HEK293 (cell line): Measurements from ENCODE around the gene ENC1.

Source experiments
- CTCF ChIA-PET: fragments of 350-600 bp; formaldehyde crosslinking; extraction: SDS; loops from one replicate; lab custom pipeline; 2021; ENCODE audit warnings: antibody characterized with exemption; lab: Yijun Ruan, JAX
- POLR2A ChIA-PET: fragments of 300-600 bp; formaldehyde crosslinking; extraction: SDS; loops from one replicate; lab custom pipeline; 2020; ENCODE audit warnings: antibody characterized with exemption, inconsistent platforms; lab: Yijun Ruan, JAX
- H3K27ac ChIP-seq: fragments of 200-500 bp; sonication (Bioruptor generic); 2 replicates; pipeline ENCODE4 v1.5.1; 2014; ENCODE audit warnings: low read depth, low read length, control low read depth, inconsistent platforms; ENCODE audit errors: extremely low read depth
- H3K36me3 ChIP-seq, 2 experiments: fragments of 200-500 bp in 1 of 2; sonication (Bioruptor generic) in 1 of 2; 1 replicate in 1 of 2; 2 replicates in 1 of 2; pipeline ENCODE4 v1.5.1; 2014 to 2017; ENCODE audit warnings: inconsistent platforms in 2 of 2, low read length in 2 of 2; ENCODE audit not compliant: control insufficient read depth in 2 of 2, insufficient read depth in 1 of 2
- H3K4me1 ChIP-seq: fragments of 200-500 bp; sonication (Bioruptor generic); 2 replicates; pipeline ENCODE4 v1.5.1; 2014; ENCODE audit warnings: mild to moderate bottlenecking, low read length, inconsistent platforms; ENCODE audit not compliant: control insufficient read depth, insufficient read depth
- H3K4me3 ChIP-seq: 2 replicates; pipeline ENCODE4 v1.5.1; 2011; ENCODE audit warnings: low read depth, mild to moderate bottlenecking, control low read depth, low read length, moderate library complexity
- H3K9me3 ChIP-seq: fragments of 200-500 bp; sonication (Bioruptor generic); 2 replicates; pipeline ENCODE4 v1.5.1; 2014; ENCODE audit warnings: low read depth, low read length, inconsistent platforms; ENCODE audit not compliant: control insufficient read depth, insufficient read depth
- GFI1B ChIP-seq: fragments of 450-650 bp; formaldehyde crosslinking; IDR thresholded peaks from 2 replicates; pipeline ENCODE4 v1.5.1; 2016; ENCODE audit warnings: missing biosample characterization, missing genetic modification characterization
- GLI4 ChIP-seq: fragments of 450-650 bp; formaldehyde crosslinking; IDR thresholded peaks from 2 replicates; pipeline ENCODE4 v1.5.1; 2016; ENCODE audit warnings: missing biosample characterization, missing genetic modification characterization
- HOXA7 ChIP-seq: sonication (generic); formaldehyde crosslinking; IDR thresholded peaks from 2 replicates; pipeline ENCODE4 v1.8.1; 2022; ENCODE audit warnings: missing genetic modification reagents, borderline replicate concordance
- KLF16 ChIP-seq: fragments of 450-650 bp; formaldehyde crosslinking; IDR thresholded peaks from 2 replicates; pipeline ENCODE4 v1.5.1; 2017; ENCODE audit warnings: missing biosample characterization, missing genetic modification characterization
- SALL2 ChIP-seq: fragments of 450-650 bp; formaldehyde crosslinking; IDR thresholded peaks from 2 replicates; pipeline ENCODE4 v1.5.0; 2017; ENCODE audit warnings: missing biosample characterization, mild to moderate bottlenecking, missing genetic modification characterization, borderline replicate concordance
- TCF7L2 ChIP-seq: IDR thresholded peaks from 2 replicates; pipeline ENCODE4 v1.6.1; 2011; ENCODE audit warnings: low read depth, mild to moderate bottlenecking, inconsistent platforms, low read length, moderate library complexity, borderline replicate concordance
- ZNF112 ChIP-seq: fragments of 450-650 bp; formaldehyde crosslinking; IDR thresholded peaks from 2 replicates; pipeline ENCODE4 v1.5.0; 2017; ENCODE audit warnings: missing biosample characterization, missing genetic modification characterization
- ZNF140 ChIP-seq: fragments of 450-650 bp; formaldehyde crosslinking; IDR thresholded peaks from 2 replicates; pipeline ENCODE4 v1.5.1; 2016; ENCODE audit warnings: missing biosample characterization, missing genetic modification characterization
- ZNF16 ChIP-seq: fragments of 450-650 bp; formaldehyde crosslinking; IDR thresholded peaks from 2 replicates; pipeline ENCODE4 v1.5.1; 2016; ENCODE audit warnings: low read depth, missing biosample characterization, missing genetic modification characterization
- ZNF19 ChIP-seq: fragments of 450-650 bp; formaldehyde crosslinking; IDR thresholded peaks from 2 replicates; pipeline ENCODE4; 2016; ENCODE audit warnings: missing biosample characterization, missing genetic modification characterization, low read depth
- ZNF24 ChIP-seq: fragments of 450-650 bp; formaldehyde crosslinking; IDR thresholded peaks from 2 replicates; pipeline ENCODE4 v1.5.1; 2016; ENCODE audit warnings: missing biosample characterization, missing genetic modification characterization
- ZNF354C ChIP-seq: fragments of 450-650 bp; formaldehyde crosslinking; IDR thresholded peaks from 2 replicates; pipeline ENCODE4 v1.5.1; 2016; ENCODE audit warnings: missing biosample characterization, missing genetic modification characterization, low read depth, borderline replicate concordance
- ZNF549 ChIP-seq: fragments of 450-650 bp; IDR thresholded peaks from 2 replicates; pipeline ENCODE4 v1.5.1; 2018; ENCODE audit warnings: missing biosample characterization, missing genetic modification characterization, mild to moderate bottlenecking, inconsistent platforms, moderate library complexity
- ZNF561 ChIP-seq: fragments of 450-650 bp; IDR thresholded peaks from 2 replicates; pipeline ENCODE4 v1.5.1; 2018; ENCODE audit warnings: missing biosample characterization, missing genetic modification characterization, borderline replicate concordance
- ZNF626 ChIP-seq: fragments of 450-650 bp; sonication (Bioruptor Pico); formaldehyde crosslinking; IDR thresholded peaks from 2 replicates; pipeline ENCODE4 v1.5.1; 2018; ENCODE audit warnings: missing biosample characterization, missing genetic modification characterization, inconsistent platforms
- ZNF670 ChIP-seq: fragments of 450-650 bp; formaldehyde crosslinking; IDR thresholded peaks from 2 replicates; pipeline ENCODE4 v1.5.1; 2016; ENCODE audit warnings: missing biosample characterization, missing genetic modification characterization, low read depth
- ZNF776 ChIP-seq: fragments of 450-650 bp; formaldehyde crosslinking; IDR thresholded peaks from 2 replicates; pipeline ENCODE4 v1.5.0; 2017; ENCODE audit warnings: missing biosample characterization, missing genetic modification characterization, borderline replicate concordance
- ZSCAN30 ChIP-seq: fragments of 450-650 bp; IDR thresholded peaks from 2 replicates; pipeline ENCODE4 v1.5.1; 2018; ENCODE audit warnings: missing biosample characterization, mild to moderate bottlenecking, missing genetic modification characterization, moderate library complexity
- TF ChIP-seq, protein P1 (sequence below): fragments of 450-650 bp; formaldehyde crosslinking; IDR thresholded peaks from 2 replicates; pipeline ENCODE4 v1.5.1; 2017; ENCODE audit warnings: missing biosample characterization, missing genetic modification characterization
- TF ChIP-seq, protein P2 (sequence below): fragments of 450-650 bp; formaldehyde crosslinking; IDR thresholded peaks from 2 replicates; pipeline ENCODE4 v1.5.1; 2016; ENCODE audit warnings: missing biosample characterization, missing genetic modification characterization
- TF ChIP-seq, protein P3 (sequence below): fragments of 450-650 bp; formaldehyde crosslinking; IDR thresholded peaks from 2 replicates; pipeline ENCODE4 v1.5.1; 2016; ENCODE audit warnings: missing biosample characterization, missing genetic modification characterization
- TF ChIP-seq, protein P4 (sequence below): fragments of 450-650 bp; IDR thresholded peaks from 2 replicates; pipeline ENCODE4 v1.5.1; 2018; ENCODE audit warnings: missing biosample characterization, mild to moderate bottlenecking, missing genetic modification characterization
- TF ChIP-seq, protein P5 (sequence below): fragments of 450-650 bp; formaldehyde crosslinking; IDR thresholded peaks from 2 replicates; pipeline ENCODE4 v1.5.1; 2016; ENCODE audit warnings: missing biosample characterization, missing genetic modification characterization

Gene ENC1

DNA sequence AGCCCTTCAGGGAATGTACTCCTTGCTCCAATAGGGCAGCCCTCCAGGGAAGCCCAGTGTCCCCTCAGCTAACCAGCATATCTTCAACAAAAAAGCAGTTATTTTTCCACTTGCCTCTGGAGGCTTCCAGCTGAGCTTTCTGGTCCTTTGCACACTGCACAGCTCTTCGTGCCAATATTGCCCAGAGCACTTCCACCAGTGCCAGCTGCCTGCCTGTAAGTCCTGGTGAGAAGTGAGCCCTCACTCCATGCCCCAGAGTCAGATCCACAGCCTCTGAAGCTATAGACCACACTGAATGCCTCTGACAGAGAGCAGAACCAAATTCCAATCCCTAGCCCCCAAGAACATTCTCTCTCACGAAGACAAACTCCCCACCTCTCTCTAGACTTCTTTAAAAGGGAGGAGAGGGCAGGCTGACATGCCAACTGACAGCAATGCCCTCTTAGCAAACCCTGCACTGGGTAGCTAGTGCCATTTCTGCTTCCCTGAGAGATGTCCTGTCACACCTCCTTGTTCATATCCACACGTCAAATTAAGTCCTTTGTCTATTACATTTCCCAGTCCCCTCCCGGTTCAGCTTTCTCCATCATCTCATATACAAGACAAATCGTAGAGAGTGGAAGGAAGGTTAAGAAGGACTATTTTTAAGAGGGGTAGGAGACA is 31.8 kb upstream of the ENC1 start:
- no peaks in the 10 kb centered on the region for H3K4me1 ChIP-seq
- no peak overlapping the region for H3K4me3 ChIP-seq
- H3K27ac ChIP-seq, result no peak overlapping the region
- H3K36me3 ChIP-seq, result no peaks in the 10 kb centered on the region
- no peaks in the 10 kb centered on the region for H3K9me3 ChIP-seq
- no peak for TF ChIP-seq TCF7L2
- no peak for TF ChIP-seq ZNF670 (tag by site-specific recombination)
- TF ChIP-seq ZSCAN30, result no peak
- TF ChIP-seq ZNF140 (tag by site-specific recombination), result no peak
- TF ChIP-seq ZNF561, result no peak
- TF ChIP-seq GLI4 (tag by site-specific recombination), result no peak
- TF ChIP-seq, protein P1, sequence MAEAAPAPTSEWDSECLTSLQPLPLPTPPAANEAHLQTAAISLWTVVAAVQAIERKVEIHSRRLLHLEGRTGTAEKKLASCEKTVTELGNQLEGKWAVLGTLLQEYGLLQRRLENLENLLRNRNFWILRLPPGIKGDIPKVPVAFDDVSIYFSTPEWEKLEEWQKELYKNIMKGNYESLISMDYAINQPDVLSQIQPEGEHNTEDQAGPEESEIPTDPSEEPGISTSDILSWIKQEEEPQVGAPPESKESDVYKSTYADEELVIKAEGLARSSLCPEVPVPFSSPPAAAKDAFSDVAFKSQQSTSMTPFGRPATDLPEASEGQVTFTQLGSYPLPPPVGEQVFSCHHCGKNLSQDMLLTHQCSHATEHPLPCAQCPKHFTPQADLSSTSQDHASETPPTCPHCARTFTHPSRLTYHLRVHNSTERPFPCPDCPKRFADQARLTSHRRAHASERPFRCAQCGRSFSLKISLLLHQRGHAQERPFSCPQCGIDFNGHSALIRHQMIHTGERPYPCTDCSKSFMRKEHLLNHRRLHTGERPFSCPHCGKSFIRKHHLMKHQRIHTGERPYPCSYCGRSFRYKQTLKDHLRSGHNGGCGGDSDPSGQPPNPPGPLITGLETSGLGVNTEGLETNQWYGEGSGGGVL (tag by site-specific recombination), result no peak
- TF ChIP-seq ZNF19 (tag by site-specific recombination), result no peak
- TF ChIP-seq, protein P2, sequence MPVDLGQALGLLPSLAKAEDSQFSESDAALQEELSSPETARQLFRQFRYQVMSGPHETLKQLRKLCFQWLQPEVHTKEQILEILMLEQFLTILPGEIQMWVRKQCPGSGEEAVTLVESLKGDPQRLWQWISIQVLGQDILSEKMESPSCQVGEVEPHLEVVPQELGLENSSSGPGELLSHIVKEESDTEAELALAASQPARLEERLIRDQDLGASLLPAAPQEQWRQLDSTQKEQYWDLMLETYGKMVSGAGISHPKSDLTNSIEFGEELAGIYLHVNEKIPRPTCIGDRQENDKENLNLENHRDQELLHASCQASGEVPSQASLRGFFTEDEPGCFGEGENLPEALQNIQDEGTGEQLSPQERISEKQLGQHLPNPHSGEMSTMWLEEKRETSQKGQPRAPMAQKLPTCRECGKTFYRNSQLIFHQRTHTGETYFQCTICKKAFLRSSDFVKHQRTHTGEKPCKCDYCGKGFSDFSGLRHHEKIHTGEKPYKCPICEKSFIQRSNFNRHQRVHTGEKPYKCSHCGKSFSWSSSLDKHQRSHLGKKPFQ, result no peak
- no peak for TF ChIP-seq ZNF112 (tag by site-specific recombination)
- TF ChIP-seq KLF16 (tag by site-specific recombination), result no peak
- TF ChIP-seq GFI1B (tag by site-specific recombination), result no peak
- no peak for TF ChIP-seq HOXA7 (CRISPR knock-in tag)
- no peak for TF ChIP-seq ZNF626 (tag by site-specific recombination)
- TF ChIP-seq, protein P3, sequence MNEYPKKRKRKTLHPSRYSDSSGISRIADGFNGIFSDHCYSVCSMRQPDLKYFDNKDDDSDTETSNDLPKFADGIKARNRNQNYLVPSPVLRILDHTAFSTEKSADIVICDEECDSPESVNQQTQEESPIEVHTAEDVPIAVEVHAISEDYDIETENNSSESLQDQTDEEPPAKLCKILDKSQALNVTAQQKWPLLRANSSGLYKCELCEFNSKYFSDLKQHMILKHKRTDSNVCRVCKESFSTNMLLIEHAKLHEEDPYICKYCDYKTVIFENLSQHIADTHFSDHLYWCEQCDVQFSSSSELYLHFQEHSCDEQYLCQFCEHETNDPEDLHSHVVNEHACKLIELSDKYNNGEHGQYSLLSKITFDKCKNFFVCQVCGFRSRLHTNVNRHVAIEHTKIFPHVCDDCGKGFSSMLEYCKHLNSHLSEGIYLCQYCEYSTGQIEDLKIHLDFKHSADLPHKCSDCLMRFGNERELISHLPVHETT (tag by site-specific recombination), result no peak
- CTCF ChIA-PET, result interaction anchor here (0.6 to 3.1 kb wide), 6 partner anchors 9 to 673 kb away, joined by 3 to 23 read pairs (median 4); no protein-coding TSS in a partner anchor
- POLR2A ChIA-PET, result no interaction called here

DNA sequence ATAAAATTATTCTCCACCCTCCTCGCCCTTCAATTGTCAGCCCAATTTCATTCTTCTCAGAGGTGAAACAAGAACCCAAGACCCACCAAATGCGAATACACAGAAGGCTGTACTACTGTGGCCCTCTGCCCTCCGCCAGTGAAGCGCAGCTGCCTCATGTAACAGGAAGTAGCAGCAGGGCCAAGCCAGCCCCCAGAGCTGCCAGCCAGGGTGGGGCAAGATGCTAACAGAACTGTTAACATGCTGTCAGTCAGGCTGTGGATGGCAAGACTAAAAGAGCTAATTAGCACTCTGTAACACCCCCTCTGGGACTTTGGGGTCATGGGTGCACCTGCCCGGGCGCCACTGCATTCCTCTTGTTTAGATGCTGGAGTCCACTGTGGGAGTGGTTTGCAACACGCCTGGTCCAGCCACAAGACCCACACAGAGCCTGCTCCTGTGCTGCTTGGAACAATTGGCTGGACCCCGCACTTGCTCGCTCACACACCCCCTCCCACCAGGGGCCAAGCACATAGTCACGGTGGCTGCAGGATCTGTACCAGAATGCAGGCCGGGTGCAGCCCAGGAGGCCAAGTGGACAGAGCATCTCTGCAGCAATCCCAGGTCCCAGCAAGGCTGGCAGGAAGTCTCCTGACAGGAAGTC is 30.0 kb upstream of the ENC1 start:
- Histone ChIP-seq H3K27ac (no peak overlapping the region), H3K36me3 (no peaks in the 10 kb centered on the region), H3K4me3 (no peak overlapping the region), H3K9me3 (no peaks in the 10 kb centered on the region), H3K4me1 (no peaks in the 10 kb centered on the region; the same call in none of the 2 replicates)
- ChIA-PET POLR2A (no interaction called here), CTCF (interaction anchor here (0.5 kb wide), 1 partner anchor 9 kb away, joined by 3 read pairs; no protein-coding TSS in a partner anchor)
- TF ChIP-seq ZNF354C (tag by site-specific recombination) (no peak), SALL2 (tag by site-specific recombination) (no peak), ZNF549 (no peak), ZNF24 (tag by site-specific recombination) (no peak), ZNF776 (tag by site-specific recombination) (no peak), ZNF16 (tag by site-specific recombination) (no peak)
- TF ChIP-seq, protein P4, sequence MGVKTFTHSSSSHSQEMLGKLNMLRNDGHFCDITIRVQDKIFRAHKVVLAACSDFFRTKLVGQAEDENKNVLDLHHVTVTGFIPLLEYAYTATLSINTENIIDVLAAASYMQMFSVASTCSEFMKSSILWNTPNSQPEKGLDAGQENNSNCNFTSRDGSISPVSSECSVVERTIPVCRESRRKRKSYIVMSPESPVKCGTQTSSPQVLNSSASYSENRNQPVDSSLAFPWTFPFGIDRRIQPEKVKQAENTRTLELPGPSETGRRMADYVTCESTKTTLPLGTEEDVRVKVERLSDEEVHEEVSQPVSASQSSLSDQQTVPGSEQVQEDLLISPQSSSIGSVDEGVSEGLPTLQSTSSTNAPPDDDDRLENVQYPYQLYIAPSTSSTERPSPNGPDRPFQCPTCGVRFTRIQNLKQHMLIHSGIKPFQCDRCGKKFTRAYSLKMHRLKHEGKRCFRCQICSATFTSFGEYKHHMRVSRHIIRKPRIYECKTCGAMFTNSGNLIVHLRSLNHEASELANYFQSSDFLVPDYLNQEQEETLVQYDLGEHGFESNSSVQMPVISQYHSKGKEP (tag by site-specific recombination), result no peak
- TF ChIP-seq, protein P1 (tag by site-specific recombination), result no peak
- TF ChIP-seq, protein P5, sequence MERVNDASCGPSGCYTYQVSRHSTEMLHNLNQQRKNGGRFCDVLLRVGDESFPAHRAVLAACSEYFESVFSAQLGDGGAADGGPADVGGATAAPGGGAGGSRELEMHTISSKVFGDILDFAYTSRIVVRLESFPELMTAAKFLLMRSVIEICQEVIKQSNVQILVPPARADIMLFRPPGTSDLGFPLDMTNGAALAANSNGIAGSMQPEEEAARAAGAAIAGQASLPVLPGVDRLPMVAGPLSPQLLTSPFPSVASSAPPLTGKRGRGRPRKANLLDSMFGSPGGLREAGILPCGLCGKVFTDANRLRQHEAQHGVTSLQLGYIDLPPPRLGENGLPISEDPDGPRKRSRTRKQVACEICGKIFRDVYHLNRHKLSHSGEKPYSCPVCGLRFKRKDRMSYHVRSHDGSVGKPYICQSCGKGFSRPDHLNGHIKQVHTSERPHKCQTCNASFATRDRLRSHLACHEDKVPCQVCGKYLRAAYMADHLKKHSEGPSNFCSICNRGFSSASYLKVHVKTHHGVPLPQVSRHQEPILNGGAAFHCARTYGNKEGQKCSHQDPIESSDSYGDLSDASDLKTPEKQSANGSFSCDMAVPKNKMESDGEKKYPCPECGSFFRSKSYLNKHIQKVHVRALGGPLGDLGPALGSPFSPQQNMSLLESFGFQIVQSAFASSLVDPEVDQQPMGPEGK, result no peak
